Endodermal cell (in vitro differentiated cells): Measurements from ENCODE around the gene CTSO. TPM values are rescaled to one million over a fixed set of nuclear protein-coding genes. Genes with fewer than 3 reads are reported as not detected.

Source experiments
- DNase-seq: peaks from one replicate; pipeline ENCODE4 v3.0.0-alpha.2; 2017
- H3K27ac ChIP-seq: 2 replicates; pipeline ENCODE4 v1.5.1; 2013; ENCODE audit warnings: mild to moderate bottlenecking, low read depth, low read length, moderate library complexity
- H3K27me3 ChIP-seq: 2 replicates; pipeline ENCODE4 v1.6.1; 2013; ENCODE audit warnings: mild to moderate bottlenecking, low read length, moderate library complexity; ENCODE audit not compliant: insufficient read depth, control insufficient read depth, poor library complexity, severe bottlenecking
- H3K36me3 ChIP-seq: 2 replicates; pipeline ENCODE4 v1.7.0; 2013; ENCODE audit warnings: mild to moderate bottlenecking, low read length, moderate library complexity; ENCODE audit not compliant: control insufficient read depth, insufficient read depth
- H3K4me1 ChIP-seq: one replicate; pipeline ENCODE4 v1.7.0; 2013; ENCODE audit warnings: low read length; ENCODE audit not compliant: control insufficient read depth, insufficient read depth
- H3K4me3 ChIP-seq: 2 replicates; pipeline ENCODE4 v1.5.1; 2013; ENCODE audit warnings: mild to moderate bottlenecking, low read length, moderate library complexity
- H3K9ac ChIP-seq: 2 replicates; pipeline ENCODE4 v1.6.1; 2013; ENCODE audit warnings: mild to moderate bottlenecking, low read length, moderate library complexity; ENCODE audit not compliant: poor library complexity, severe bottlenecking; ENCODE audit errors: extremely low read depth
- H3K9me3 ChIP-seq: 2 replicates; pipeline ENCODE4 v1.6.1; 2013; ENCODE audit warnings: mild to moderate bottlenecking, low read length, moderate library complexity; ENCODE audit not compliant: control insufficient read depth
- H3K27ac Mint-ChIP-seq: 2 replicates; pipeline ENCODE4 v1.8.0; 2020; ENCODE audit warnings: mixed read lengths
- H3K27me3 Mint-ChIP-seq: 2 replicates; pipeline ENCODE4 v1.8.0; 2021; ENCODE audit warnings: mild to moderate bottlenecking, mixed read lengths; ENCODE audit not compliant: insufficient read depth
- H3K36me3 Mint-ChIP-seq: 2 replicates; pipeline ENCODE4 v1.8.0; 2020; ENCODE audit warnings: low read depth, mixed read lengths
- H3K4me1 Mint-ChIP-seq: 2 replicates; pipeline ENCODE4 v1.8.0; 2020; ENCODE audit warnings: mixed read lengths
- H3K4me3 Mint-ChIP-seq: 2 replicates; pipeline ENCODE4 v1.8.0; 2020; ENCODE audit warnings: mild to moderate bottlenecking, moderate library complexity, mixed read lengths
- H3K9me3 Mint-ChIP-seq: 2 replicates; pipeline ENCODE4 v1.8.0; 2020; ENCODE audit warnings: mild to moderate bottlenecking, mixed read lengths
- WGBS, 2 experiments: methylation state at CpG; one replicate each; pipeline versions ENCODE4 v1.1.5 to v1.1.7; 2013; ENCODE audit warnings: missing lambda C conversion rate in 2 of 2, mixed read lengths in 1 of 2; ENCODE audit not compliant: insufficient coverage in 1 of 2, insufficient read length in 1 of 2; 5-methylcytosine and 5-hydroxymethylcytosine counted together
- total RNA-seq, 2 donors: library from RNA; stranded (reverse); fragmentation: NEBNext Ultra II Directional in 1 of 2; extraction: Animal tissue kit (Norgen Biotek cat#: 25700) in 1 of 2; gene quantifications; 2 replicates in 1 of 2; 3 replicates in 1 of 2; pipeline ENCODE4 v1.2.1, GENCODE V29; 2021
- TF ChIP-seq, protein P1 (sequence below): fragments of 200-600 bp; sonication (generic); conservative IDR thresholded peaks from 2 replicates; pipeline ENCODE4 v1.5.0; 2021; ENCODE audit warnings: antibody characterized with exemption, mild to moderate bottlenecking

The CTSO gene
- total RNA-seq, 2 donors from 2014 or later: 4.2 to 5.4 TPM

DNA sequence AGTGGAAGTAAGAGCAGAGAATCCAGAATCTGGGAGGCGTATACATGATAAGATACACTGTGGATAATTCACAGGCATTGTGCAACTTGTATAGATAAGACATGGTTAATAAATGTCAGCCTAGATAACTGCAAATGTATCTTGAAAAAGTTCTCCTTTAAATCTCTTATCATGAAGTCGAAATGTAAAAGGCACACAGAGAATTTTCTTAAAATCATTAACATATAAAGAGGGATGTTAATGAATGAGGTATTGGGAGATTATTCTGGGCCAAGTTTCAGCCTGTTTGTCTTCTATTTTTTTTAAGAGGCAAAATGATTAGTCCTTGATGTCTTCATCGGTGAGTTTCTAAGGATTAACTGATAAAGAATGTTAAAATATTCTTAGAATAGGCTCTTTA, 49.3 kb downstream of the CTSO start:
- H3K9me3 Mint-ChIP-seq: no peaks in the 10 kb centered on the region
- no peak for DNase-seq
- H3K9me3 ChIP-seq: no peaks in the 10 kb centered on the region
- H3K27me3 Mint-ChIP-seq: no peaks in the 10 kb centered on the region
- no peaks in the 10 kb centered on the region for H3K36me3 Mint-ChIP-seq
- H3K4me3 ChIP-seq: no peak overlapping the region
- H3K27ac Mint-ChIP-seq: no peak overlapping the region
- H3K4me3 Mint-ChIP-seq: no peak overlapping the region
- no peaks in the 10 kb centered on the region for H3K27me3 ChIP-seq
- WGBS, 2 experiments: 77 to 92% methylated on average over 2 to 3 of the region's 3 CpGs
- TF ChIP-seq, protein P1, sequence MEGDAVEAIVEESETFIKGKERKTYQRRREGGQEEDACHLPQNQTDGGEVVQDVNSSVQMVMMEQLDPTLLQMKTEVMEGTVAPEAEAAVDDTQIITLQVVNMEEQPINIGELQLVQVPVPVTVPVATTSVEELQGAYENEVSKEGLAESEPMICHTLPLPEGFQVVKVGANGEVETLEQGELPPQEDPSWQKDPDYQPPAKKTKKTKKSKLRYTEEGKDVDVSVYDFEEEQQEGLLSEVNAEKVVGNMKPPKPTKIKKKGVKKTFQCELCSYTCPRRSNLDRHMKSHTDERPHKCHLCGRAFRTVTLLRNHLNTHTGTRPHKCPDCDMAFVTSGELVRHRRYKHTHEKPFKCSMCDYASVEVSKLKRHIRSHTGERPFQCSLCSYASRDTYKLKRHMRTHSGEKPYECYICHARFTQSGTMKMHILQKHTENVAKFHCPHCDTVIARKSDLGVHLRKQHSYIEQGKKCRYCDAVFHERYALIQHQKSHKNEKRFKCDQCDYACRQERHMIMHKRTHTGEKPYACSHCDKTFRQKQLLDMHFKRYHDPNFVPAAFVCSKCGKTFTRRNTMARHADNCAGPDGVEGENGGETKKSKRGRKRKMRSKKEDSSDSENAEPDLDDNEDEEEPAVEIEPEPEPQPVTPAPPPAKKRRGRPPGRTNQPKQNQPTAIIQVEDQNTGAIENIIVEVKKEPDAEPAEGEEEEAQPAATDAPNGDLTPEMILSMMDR: no peak
- peaks cover 14% of the 10 kb centered on the region for H3K4me1 Mint-ChIP-seq
- no peaks in the 10 kb centered on the region for H3K36me3 ChIP-seq
- no peak overlapping the region for H3K9ac ChIP-seq
- H3K27ac ChIP-seq: no peak overlapping the region
- peaks cover 2% of the 10 kb centered on the region for H3K4me1 ChIP-seq

DNA sequence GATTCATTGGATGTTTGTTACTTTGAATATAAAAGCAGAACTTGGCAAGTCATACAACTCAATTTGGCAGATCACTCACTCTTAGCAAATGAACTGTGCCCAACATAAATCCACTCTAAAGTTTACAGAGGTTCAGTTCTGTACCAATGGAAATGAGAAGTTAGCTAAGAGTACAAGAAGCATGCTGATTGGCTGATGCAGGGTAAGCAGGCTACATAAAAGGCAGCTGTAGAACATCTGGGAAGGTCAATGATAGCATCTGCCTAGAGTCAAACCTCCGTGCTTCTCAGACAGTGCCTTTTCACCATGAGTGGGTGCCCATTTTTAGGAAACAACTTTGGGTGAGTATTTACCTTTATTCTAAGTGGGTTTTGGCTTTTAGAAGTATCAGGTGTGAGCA, 50.2 kb downstream of the CTSO start, which contains the start of gene TDO2:
TSS of gene TDO2 (plus strand) at position 244 of the 400 bp plus-strand sequence. CDS start at position 307, 63 bp downstream.
- Histone ChIP-seq H3K27me3 (no peaks in the 10 kb centered on the region), H3K9ac (no peak within 1 kb of the TSS), H3K27ac (no peak within 1 kb of the TSS), H3K4me3 (no peak within 1 kb of the TSS), H3K9me3 (no peaks in the 10 kb centered on the region), H3K4me1 (peaks cover 2% of the 10 kb centered on the region), H3K36me3 (no peaks in the 10 kb centered on the region)
- H3K27me3 Mint-ChIP-seq: no peaks in the 10 kb centered on the region
- DNase-seq: no peak
- peaks cover 4% of the 10 kb centered on the region for H3K9me3 Mint-ChIP-seq
- H3K4me3 Mint-ChIP-seq: no peak within 1 kb of the TSS
- peaks cover 14% of the 10 kb centered on the region for H3K4me1 Mint-ChIP-seq
- WGBS, 2 experiments: 91 to 100% methylated on average over 1 of the region's 1 CpG
- TF ChIP-seq, protein P1: no peak
- no peak within 1 kb of the TSS for H3K27ac Mint-ChIP-seq
- H3K36me3 Mint-ChIP-seq: peaks cover under 1% of the 10 kb centered on the region

DNA sequence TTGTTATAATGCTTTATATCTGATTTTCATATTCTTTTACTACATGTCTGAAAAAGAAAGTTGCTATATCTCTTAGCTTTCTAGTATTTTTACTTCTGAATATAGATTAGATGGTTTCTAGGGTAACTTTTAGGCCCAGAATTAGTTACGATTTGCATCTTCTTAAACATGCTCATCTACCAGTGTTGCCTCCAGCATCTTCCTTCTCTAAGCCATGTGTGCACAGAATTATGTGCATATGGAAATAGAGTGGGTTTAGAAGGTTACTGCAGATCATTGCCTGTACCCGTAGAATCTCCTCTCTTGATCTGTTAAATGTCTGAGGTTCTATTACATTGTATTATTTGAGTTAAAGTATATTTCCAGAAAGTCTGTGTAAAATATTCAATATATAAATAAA, 52.7 kb downstream of the CTSO start:
- H3K4me3 Mint-ChIP-seq: no peak overlapping the region
- peaks cover 6% of the 10 kb centered on the region for H3K36me3 Mint-ChIP-seq
- Histone ChIP-seq H3K27ac (no peak overlapping the region), H3K9ac (no peak overlapping the region), H3K9me3 (no peaks in the 10 kb centered on the region), H3K4me3 (no peak overlapping the region), H3K36me3 (no peaks in the 10 kb centered on the region), H3K27me3 (no peaks in the 10 kb centered on the region), H3K4me1 (peaks cover 2% of the 10 kb centered on the region)
- H3K4me1 Mint-ChIP-seq: peaks cover 14% of the 10 kb centered on the region
- peaks cover 21% of the 10 kb centered on the region for H3K9me3 Mint-ChIP-seq
- whole genome bisulfite sequencing, 2 experiments: 100% methylated on average over 2 of the region's 2 CpGs; no CpG with 5 or more reads in 1 of the 2 experiments
- TF ChIP-seq, protein P1: no peak
- no peak overlapping the region for H3K27ac Mint-ChIP-seq
- H3K27me3 Mint-ChIP-seq: no peaks in the 10 kb centered on the region
- DNase-seq: no peak
